ENCODE measurements around the gene APP.

DNA sequence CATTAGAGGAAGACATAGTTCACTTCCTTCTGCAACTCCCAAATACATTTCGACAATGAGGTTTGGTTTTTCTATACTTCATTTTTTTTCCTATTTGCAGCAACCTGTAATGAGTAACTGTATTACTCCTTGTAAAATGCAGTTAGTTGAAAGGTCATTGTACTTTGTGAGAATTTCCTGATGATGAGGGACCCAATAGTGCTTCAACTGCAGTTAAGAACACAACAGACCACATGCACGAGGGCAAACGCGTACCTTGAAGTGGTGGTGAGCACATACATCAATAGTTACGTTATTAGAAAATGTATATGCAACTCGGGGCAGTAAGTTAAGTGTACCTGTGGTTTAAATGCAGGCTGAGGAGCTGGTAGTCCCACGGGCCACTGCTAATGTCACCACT, 264.0 kb downstream of the APP start:
- TF ChIP-seq EZH2 (IDR thresholded peaks at IDR 0.05; ENCODE audit: borderline replicate concordance, low read length) = no peak
- TF ChIP-seq, protein P1, sequence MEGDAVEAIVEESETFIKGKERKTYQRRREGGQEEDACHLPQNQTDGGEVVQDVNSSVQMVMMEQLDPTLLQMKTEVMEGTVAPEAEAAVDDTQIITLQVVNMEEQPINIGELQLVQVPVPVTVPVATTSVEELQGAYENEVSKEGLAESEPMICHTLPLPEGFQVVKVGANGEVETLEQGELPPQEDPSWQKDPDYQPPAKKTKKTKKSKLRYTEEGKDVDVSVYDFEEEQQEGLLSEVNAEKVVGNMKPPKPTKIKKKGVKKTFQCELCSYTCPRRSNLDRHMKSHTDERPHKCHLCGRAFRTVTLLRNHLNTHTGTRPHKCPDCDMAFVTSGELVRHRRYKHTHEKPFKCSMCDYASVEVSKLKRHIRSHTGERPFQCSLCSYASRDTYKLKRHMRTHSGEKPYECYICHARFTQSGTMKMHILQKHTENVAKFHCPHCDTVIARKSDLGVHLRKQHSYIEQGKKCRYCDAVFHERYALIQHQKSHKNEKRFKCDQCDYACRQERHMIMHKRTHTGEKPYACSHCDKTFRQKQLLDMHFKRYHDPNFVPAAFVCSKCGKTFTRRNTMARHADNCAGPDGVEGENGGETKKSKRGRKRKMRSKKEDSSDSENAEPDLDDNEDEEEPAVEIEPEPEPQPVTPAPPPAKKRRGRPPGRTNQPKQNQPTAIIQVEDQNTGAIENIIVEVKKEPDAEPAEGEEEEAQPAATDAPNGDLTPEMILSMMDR (IDR thresholded peaks at IDR 0.05; ENCODE audit: low read length) = no peak
